Activated T-cell treated with anti-CD3 and anti-CD28 coated beads, Interleukin-2, amount 50 U/mL, for 1 hour (primary cell): ENCODE measurements around the gene INO80.
A peak's percentile ranks its signal among the peaks of the same experiment; 100 is the strongest.

ENCODE experiments used
- DNase-seq: peaks from one replicate; pipeline ENCODE4 v3.0.0-alpha.2; 2020

The INO80 gene

GRCh38 chr15:41039121-41039520 lies 77.0 kb downstream of the INO80 start:
- no peak for DNase-seq

GRCh38 chr15:41032079-41032328 lies 84.1 kb downstream of the INO80 start:
- DNase-seq: no peak

DNA sequence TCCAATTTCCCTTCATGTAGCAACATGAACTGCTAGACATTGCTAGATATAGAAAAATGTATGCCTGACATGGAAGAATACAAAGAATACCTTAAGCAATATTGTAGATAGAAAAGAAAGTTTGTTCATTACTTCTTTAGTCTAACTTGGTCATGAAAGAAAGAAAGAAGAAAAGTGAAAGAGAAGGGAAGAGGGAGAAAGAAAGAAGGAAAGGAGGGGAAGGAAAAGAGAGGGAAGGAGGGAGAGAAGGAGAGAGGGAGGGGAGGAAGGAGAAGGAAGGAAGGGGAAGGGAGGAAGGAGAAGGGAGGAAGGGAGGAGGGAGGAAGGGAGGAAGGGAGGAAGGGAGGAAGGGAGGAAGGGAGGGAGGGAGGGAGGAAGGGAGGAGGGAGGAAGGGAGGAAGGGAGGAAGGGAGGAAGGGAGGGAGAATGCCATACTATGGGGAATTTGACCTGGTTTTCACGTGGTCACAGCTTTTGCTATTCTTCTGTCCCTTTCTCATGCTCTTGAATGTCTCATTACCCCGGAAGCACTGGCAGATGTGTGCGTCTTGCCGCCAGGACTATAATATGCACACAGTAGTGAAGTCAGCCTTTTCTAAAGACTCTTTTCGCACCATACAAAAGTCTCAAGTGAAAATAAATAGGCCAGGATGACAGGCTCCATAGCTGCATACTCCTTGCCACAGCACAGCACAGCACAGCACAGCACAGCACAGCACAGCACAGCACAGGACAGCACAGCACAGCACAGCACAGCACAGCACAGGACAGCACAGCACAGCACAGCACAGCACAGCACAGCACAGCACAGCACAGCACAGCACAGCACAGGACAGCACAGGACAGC lies 84.6 kb downstream of the INO80 start:
- DNase-seq: no peak

DNA sequence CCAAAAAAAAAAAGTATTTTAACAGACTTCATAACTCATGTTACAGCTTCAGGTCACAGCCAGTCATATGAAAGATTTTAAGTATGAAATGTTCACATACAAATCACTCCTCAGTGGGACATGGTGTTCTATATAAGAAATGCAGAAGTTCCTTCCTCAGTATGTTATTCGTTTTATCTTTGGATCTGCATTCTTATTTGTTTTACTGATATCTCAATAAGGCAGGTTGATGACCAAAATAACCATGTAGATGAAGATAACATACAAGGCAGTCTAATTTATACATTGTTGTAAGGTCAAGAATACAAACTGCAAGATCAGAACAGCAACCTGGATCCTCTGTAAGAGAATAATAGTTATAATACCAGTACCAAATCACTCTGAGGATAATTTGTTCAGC lies 87.2 kb downstream of the INO80 start:
- no peak for DNase-seq

DNA sequence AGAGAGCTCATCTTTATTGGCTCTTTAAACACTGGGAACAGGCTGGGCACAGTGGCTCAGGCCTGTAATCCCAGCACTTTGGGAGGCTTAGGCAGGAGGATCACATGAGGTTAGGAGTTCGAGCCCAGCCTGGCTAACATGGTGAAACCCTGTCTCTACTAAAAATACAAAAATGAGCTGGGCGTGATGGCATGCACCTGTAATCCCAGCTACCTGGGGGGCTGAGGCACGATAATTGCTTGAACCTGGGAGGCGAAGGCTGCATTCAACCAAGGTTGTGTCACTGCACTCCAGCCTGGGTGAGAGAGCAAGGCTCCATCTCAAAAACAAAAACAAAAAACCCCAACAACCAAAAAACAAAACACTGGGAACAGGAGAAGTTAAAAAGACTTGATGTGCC lies 90.7 kb downstream of the INO80 start:
- DNase-seq: no peak

DNA sequence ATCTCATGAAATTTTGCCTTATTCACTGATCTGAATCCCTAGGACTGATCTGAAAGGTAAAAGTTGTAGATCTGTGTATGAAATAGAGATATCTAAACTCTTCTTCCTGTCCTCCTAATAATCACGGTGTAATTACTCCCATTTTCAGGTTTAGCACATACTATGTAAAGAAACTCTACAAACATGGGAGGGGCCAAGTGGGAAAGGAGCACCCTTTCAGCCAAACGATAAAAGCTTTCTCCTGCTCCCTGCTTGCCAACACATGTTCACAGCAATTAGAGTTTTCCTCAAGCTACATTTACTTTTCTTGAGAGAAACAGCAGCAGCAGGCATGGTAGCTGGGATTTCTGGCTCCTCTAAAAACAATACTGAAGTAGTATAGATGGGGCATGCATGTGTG lies 91.2 kb downstream of the INO80 start:
- DNase-seq: no peak

DNA sequence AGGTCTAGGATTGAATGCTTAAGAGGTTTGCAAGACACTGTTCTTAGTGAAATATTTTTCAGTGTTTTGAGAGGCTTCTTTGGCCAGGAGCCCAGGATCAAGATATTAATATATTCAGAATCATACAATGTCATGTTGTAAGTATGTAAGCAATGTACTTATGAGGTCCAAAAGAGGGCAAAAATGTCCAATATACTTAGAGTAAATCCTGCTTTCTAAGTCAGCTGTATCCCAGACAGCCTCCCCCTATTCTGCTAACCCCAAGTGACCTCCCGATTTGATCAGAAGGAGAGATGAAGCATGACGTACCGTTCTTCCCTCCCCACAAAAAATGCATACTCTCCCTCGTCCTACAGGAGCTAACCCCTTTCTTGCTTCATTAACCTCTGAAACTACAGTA lies 91.9 kb downstream of the INO80 start:
- DNase-seq: no peak

DNA sequence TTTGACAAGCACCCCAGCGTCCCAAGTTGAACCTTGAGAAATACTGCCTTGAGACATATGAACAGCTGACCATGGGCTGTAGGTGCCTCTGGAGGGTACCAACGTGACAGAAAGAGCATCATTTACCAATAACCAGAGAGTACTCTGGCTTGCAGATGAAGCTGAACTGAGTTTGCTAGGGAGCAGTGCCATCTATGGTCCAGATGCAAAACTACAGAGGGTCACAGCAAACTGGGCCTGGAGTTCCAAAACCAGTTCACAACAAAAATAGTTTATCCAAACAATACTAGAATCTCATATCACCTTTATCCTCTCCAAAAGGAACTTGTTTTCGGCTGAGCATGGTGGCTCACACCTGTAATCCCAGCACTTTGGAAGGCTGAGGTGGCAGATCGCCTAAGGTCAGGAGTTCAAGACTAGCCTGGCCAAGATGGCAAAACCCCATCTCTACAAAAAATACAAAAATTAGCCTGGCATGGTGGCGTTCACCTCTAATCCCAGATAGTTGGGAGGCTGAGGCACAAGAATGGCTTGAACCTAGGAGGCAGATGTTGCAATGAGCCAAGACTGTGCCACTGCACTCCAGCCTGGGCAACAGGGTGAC lies 93.5 kb downstream of the INO80 start:
- peak; percentile 37 for DNase-seq

DNA sequence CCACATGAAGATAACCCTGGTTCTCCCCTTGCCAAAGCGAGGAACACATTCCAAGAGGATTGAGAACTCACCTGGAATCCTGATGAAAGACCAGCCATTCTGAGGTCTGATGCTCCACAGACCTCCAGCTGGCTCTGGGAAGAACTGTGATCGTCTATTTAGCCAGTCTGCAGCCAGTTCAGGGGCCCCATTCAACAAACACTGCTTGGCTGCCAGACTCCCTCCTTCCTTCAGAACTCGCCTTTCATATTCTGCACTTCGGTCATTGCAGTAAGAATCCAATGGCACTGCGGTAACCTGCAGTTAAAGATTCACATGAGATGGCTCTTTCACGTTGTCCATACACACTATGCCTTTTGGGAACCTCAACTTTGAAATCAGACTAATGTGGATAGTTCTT lies 95.3 kb downstream of the INO80 start:
- DNase-seq: no peak

- DNase-seq: no peak
These were observed 95.8 kb downstream of the INO80 start for GRCh38 chr15:41020311-41020710.

DNA sequence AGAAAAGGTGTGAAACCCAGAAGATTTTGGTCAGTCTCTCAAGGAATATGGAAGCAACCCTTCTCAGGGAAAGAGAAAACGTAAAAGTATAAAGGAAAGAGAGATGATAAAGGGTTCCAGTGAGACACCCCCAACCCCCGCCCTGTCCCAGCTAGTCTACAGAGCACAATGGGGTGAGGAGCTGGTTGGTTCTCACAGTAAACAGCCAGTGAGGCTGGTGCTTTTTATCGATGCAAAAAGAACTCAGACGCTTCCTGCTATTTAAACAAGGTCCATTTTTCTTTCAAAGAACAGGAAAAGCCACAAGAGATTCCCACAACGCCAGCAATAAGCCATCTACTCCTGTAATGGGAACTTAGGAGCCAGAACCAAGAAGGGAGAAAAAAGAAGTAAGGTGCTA lies 96.9 kb downstream of the INO80 start:
- no peak for DNase-seq

- no peak for DNase-seq
These were observed 97.5 kb downstream of the INO80 start for GRCh38 chr15:41018534-41018933.

- DNase-seq: no peak
These were observed 98.9 kb downstream of the INO80 start for GRCh38 chr15:41017066-41017735.

DNA sequence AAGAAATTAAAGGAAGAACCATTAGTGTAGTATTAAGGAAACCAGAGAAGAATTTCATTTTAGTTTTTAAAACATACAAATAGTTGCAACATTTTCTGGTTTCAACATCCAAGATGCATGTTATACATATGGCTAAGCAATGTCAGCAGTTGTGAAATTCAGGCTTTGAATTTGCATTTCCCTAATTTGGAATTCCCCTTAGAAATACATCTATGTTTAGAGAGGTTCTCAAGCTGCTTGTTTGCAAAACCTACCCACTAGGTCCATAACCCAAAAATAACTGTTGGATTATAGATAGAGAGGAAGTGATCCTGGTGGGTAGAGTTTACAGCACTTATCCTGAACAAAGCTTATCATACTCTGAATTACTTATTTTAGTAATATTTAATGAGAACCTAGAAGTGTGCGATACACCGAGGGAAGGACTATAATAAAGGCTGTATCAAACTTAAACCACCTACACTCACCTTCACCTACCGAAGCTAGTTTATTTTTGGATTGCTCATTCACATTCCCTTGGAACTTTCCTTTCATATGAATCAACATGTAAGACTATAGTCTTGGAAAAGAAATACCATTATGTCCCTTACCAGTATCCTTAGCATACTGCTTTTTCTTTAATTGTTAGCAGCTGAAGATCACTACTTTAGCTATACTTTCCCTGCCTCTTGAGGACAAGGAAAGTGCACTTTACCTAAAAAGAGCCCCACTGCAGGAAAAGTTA lies 102.2 kb downstream of the INO80 start:
- DNase-seq: no peak

DNA sequence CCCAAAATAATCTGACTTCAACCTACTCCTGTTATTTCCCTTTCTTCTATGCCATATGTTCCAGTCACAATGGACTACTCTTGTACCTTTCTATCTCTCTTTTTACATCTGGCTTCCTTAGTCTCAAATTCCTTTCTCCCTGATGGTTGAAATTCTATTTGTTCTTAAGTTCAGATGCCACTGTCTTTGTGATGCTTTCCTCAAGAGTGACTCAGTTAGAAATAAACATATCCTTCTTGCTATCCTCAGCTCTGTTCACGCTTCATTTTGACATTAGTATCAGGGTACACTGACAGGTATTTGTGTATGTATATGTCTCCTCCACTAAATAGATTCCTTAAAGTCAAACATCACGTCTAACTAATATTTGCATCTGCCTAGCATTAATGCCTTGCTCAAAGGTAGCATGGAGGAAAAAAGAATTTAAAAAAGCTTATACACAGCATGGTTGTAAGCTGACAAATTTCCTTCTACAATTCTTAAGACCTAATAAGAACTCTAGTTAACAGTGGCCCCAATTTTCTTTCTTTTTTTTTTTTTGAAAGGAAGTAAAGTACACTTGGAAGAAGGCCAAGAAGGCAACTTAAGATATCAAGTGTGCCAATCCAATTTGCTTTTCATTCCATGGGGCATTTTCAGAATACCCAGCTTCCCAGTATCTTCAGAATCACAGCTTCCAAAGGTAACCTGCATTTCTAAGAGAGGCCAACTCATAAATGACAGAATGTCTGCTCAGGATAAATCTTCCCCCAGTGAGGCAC lies 104.8 kb downstream of the INO80 start:
- no peak for DNase-seq

- DNase-seq: no peak
These were observed 105.7 kb downstream of the INO80 start for GRCh38 chr15:41010345-41010744.

GRCh38 chr15:41006479-41006878 lies 109.6 kb downstream of the INO80 start:
- DNase-seq: no peak

GRCh38 chr15:41004490-41004889 lies 111.6 kb downstream of the INO80 start:
- no peak for DNase-seq

GRCh38 chr15:41001524-41002214 lies 114.4 kb downstream of the INO80 start:
- DNase-seq: no peak

- DNase-seq: no peak
These were observed 116.9 kb downstream of the INO80 start for GRCh38 chr15:40999190-40999589.

- no peak for DNase-seq
These were observed 120.4 kb downstream of the INO80 start for GRCh38 chr15:40995656-40996055.

GRCh38 chr15:40992825-40993224 lies 123.3 kb downstream of the INO80 start:
- no peak for DNase-seq
